Neural crest cell (in vitro differentiated cells): Measurements from ENCODE around the gene ARHGAP26. TPM values are rescaled to one million over a fixed set of nuclear protein-coding genes. Genes with fewer than 3 reads are reported as not detected.

ENCODE experiments used
- DNase-seq: peaks from one replicate; pipeline ENCODE4 v3.0.0; 2021; ENCODE audit warnings: low read depth, mixed read lengths, low spot score
- H3K27ac Mint-ChIP-seq: one replicate; pipeline ENCODE4 v1.8.0; 2021; ENCODE audit warnings: mild to moderate bottlenecking, mixed read lengths; ENCODE audit not compliant: unreplicated experiment
- H3K27me3 Mint-ChIP-seq: 2 replicates; pipeline ENCODE4 v1.8.0; 2021; ENCODE audit warnings: low read depth, mild to moderate bottlenecking, mixed read lengths
- H3K36me3 Mint-ChIP-seq: 2 replicates; pipeline ENCODE4 v1.8.0; 2021; ENCODE audit warnings: low read depth, mild to moderate bottlenecking, mixed read lengths
- H3K4me1 Mint-ChIP-seq: 2 replicates; pipeline ENCODE4 v1.8.0; 2021; ENCODE audit warnings: mixed read lengths
- H3K4me3 Mint-ChIP-seq: one replicate; pipeline ENCODE4 v1.8.0; 2021; ENCODE audit warnings: mild to moderate bottlenecking, mixed read lengths
- H3K9me3 Mint-ChIP-seq: 2 replicates; pipeline ENCODE4 v1.8.0; 2021; ENCODE audit warnings: mixed read lengths
- total RNA-seq: library from RNA; stranded (reverse); gene quantifications from 2 replicates; pipeline ENCODE4 v1.2.1, GENCODE V29; 2021
- TF ChIP-seq, protein P1 (sequence below): fragments of 200-600 bp; sonication (generic); conservative IDR thresholded peaks from 2 replicates; pipeline ENCODE4 v1.5.0; 2021; ENCODE audit warnings: antibody characterized with exemption, mild to moderate bottlenecking

The ARHGAP26 gene
- total RNA-seq, 1 donor from 2014 or later, result 5.5 TPM

DNA sequence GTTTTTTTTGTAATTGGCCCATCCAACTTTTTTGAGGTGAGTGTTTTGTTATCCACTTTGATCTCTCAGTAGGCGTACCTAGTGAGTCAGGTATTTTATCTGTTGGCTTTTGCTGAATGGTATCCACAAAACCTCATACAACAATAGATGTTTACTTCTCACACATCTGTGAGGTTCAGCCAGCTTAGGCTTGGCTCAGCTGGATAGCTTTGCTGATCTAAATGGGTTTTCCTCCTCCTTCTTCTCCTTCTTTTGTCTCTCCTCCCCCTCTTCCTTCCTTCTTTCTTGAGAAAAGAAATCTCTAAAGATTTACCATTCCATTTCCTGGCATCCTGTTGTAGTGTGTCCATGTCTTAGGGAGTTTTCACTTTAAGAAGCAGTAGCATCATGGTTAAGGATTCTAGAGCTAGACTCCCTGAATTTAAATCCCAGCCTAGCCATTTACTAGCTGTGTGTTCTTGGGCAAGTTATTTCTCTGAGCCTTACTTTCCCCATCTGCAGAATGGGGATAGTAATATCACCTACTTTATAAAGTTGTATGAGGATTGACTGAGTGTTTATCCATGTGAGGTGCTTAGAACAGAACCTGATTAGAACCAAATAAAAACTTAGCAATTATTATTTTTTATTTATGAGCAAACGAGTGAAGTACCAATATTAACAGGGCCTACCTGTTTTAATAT lies 126.3 kb downstream of the ARHGAP26 start:
- Mint-ChIP-seq H3K27me3 (no peaks in the 10 kb centered on the region), H3K4me3 (no peak overlapping the region), H3K27ac (no peak overlapping the region), H3K9me3 (no peaks in the 10 kb centered on the region), H3K4me1 (peaks cover 38% of the 10 kb centered on the region), H3K36me3 (no peaks in the 10 kb centered on the region)
- no peak for DNase-seq
- TF ChIP-seq, protein P1, sequence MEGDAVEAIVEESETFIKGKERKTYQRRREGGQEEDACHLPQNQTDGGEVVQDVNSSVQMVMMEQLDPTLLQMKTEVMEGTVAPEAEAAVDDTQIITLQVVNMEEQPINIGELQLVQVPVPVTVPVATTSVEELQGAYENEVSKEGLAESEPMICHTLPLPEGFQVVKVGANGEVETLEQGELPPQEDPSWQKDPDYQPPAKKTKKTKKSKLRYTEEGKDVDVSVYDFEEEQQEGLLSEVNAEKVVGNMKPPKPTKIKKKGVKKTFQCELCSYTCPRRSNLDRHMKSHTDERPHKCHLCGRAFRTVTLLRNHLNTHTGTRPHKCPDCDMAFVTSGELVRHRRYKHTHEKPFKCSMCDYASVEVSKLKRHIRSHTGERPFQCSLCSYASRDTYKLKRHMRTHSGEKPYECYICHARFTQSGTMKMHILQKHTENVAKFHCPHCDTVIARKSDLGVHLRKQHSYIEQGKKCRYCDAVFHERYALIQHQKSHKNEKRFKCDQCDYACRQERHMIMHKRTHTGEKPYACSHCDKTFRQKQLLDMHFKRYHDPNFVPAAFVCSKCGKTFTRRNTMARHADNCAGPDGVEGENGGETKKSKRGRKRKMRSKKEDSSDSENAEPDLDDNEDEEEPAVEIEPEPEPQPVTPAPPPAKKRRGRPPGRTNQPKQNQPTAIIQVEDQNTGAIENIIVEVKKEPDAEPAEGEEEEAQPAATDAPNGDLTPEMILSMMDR, result no peak

GRCh38 chr5:142897328-142897727 lies 127.2 kb downstream of the ARHGAP26 start:
- TF ChIP-seq, protein P1, result no peak
- DNase-seq, result no peak
- Mint-ChIP-seq H3K4me1 (peaks cover 47% of the 10 kb centered on the region), H3K27ac (no peak overlapping the region), H3K36me3 (no peaks in the 10 kb centered on the region), H3K9me3 (no peaks in the 10 kb centered on the region), H3K4me3 (no peak overlapping the region), H3K27me3 (no peaks in the 10 kb centered on the region)

DNA sequence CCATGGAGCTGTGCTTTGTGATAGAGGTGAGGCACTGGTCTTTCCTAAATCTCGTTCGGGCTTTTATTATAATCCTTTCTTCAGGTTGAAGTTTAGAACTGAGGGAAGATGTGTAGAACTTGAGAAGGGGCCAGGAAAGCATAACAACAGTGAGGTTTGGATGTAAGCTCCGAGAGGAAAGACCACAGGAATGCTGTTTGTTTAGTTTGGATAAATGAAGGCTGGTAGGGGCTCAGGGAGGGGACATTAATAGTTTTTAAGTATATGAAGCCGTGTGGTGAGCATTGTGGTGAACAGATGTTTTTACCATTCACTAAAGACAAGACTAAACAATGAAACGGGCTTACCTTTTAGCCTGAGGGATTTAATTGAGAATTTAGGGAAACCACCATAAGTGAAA lies 130.8 kb downstream of the ARHGAP26 start:
- TF ChIP-seq, protein P1, result no peak
- Mint-ChIP-seq H3K9me3 (peaks cover 3% of the 10 kb centered on the region), H3K27ac (peak overlapping the region; percentile 94), H3K4me3 (no peak overlapping the region), H3K27me3 (no peaks in the 10 kb centered on the region), H3K36me3 (peaks cover 5% of the 10 kb centered on the region), H3K4me1 (peaks cover 44% of the 10 kb centered on the region)
- DNase-seq, result no peak

- DNase-seq, result no peak
- Mint-ChIP-seq H3K4me3 (peak overlapping the region; percentile 9), H3K36me3 (peaks cover 5% of the 10 kb centered on the region), H3K27ac (peak overlapping the region; percentile 68), H3K27me3 (no peaks in the 10 kb centered on the region), H3K9me3 (peaks cover 3% of the 10 kb centered on the region), H3K4me1 (peaks cover 37% of the 10 kb centered on the region)
- TF ChIP-seq, protein P1, result no peak
Observed at GRCh38 chr5:142901476-142902185, 131.5 kb downstream of the ARHGAP26 start.

DNA sequence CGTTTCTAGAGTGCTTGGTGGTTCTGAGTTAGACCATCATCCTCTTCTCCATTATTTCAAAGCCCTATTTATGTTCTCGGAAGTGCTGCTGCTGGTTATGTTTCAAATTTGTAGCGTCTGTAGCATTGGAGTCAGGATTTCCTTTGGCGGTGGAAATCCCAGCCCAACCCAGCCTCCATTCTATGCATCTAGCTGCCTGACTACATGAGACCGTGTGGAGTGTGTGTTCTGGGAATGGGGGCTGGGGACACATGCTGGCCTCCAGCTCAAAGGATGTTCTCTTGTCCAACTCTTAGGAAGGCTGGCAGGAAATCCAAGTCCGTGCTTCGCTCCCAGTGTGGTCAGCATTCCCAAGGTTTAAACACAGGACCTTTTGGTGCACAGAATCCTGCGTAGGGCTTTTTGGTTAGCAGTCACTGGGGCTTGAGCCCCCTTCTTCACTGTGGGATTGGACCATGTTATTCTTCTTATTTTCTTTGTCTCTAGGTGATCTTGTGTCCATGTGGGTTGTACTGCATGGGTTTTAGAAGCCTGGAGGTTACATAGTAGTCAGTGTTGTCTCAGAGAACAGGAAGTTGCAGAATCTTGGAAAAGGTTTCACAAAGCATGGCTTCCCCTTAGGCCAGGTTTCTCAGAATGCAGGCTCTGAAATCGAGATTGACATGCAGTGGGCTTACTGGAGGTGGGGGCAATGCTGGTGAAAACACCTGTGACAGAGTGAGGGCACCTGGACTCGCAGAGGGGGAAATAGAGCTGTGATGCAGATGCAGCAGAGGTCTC lies 132.2 kb downstream of the ARHGAP26 start:
- peak overlapping the region; percentile 68 for H3K27ac Mint-ChIP-seq
- H3K4me1 Mint-ChIP-seq, result peaks cover 40% of the 10 kb centered on the region
- H3K27me3 Mint-ChIP-seq, result no peaks in the 10 kb centered on the region
- no peak for DNase-seq
- H3K9me3 Mint-ChIP-seq, result peaks cover 3% of the 10 kb centered on the region
- no peak overlapping the region for H3K4me3 Mint-ChIP-seq
- H3K36me3 Mint-ChIP-seq, result peaks cover 5% of the 10 kb centered on the region
- TF ChIP-seq, protein P1, result no peak
